HCT116 (cell line): ENCODE data around the gene LRCH4.

Experiments used
- CTCF ChIP-seq, 3 experiments: fragments of 200-600 bp in 1 of 3; sonication (generic) in 1 of 3; IDR thresholded peaks in 2 of 3; conservative IDR thresholded peaks in 1 of 3; 2 replicates each; pipeline ENCODE4 v1.5.1; 2012 to 2017; ENCODE audit warnings: low read depth in 2 of 3, low read length in 2 of 3, antibody characterized with exemption in 1 of 3, borderline replicate concordance in 1 of 3, control low read depth in 1 of 3, mild to moderate bottlenecking in 1 of 3, mixed read lengths in 1 of 3, mixed run types in 1 of 3, moderate library complexity in 1 of 3; ENCODE audit not compliant: insufficient read depth in 1 of 3
- EZH2 ChIP-seq: fragments of 200-600 bp; sonication (generic); IDR thresholded peaks from 2 replicates; pipeline ENCODE4 v1.6.1; 2017; ENCODE audit warnings: antibody characterized with exemption, mixed run types
- POLR2A ChIP-seq: IDR thresholded peaks from 2 replicates; pipeline ENCODE4 v1.7.0; 2011; ENCODE audit warnings: borderline replicate concordance; ENCODE audit not compliant: insufficient read depth, insufficient read length; ENCODE audit errors: extremely low read depth
- POLR2AphosphoS5 ChIP-seq: IDR thresholded peaks from 2 replicates; pipeline ENCODE4 v1.6.1; 2011; ENCODE audit warnings: mild to moderate bottlenecking, low read depth, low read length, moderate library complexity
- RAD21 ChIP-seq: IDR thresholded peaks from 2 replicates; pipeline ENCODE4 v1.6.1; 2012; ENCODE audit warnings: low read depth, mild to moderate bottlenecking
- ZNF274 ChIP-seq: fragments of 200-500 bp; sonication (Bioruptor generic); IDR thresholded peaks from 2 replicates; pipeline ENCODE4 v1.6.1; 2014; ENCODE audit warnings: mild to moderate bottlenecking, low read depth, low read length, inconsistent platforms
- TF ChIP-seq, protein P1 (sequence below): IDR thresholded peaks from 2 replicates; pipeline ENCODE4 v1.6.1; 2012

DNA sequence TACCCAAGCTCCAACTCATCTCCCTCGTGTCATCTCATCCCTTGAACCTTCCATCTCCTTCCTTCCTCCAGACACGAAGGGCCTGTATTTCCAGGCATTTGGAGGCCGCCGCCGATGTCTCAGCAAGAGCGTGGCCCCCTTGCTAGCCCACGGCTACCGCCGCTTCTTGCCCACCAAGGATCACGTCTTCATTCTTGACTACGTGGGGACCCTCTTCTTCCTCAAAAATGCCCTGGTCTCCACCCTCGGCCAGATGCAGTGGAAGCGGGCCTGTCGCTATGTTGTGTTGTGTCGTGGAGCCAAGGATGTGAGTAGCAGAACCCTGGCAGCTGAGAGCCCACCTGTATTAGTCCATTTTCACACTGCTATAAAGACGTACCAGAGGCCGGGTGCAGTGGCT, 5.7 kb upstream of the LRCH4 start:
- TF ChIP-seq ZNF274 (no peak), EZH2 (no peak), CTCF (IDR thresholded peaks at IDR 0.05 in 2 of 3, conservative IDR thresholded peaks at IDR 0.05 in 1 of 3; ENCODE audit: borderline replicate concordance in 1 of 3, insufficient read depth in 1 of 3, low read depth in 2 of 3, low read length in 2 of 3) (no peak), POLR2AphosphoS5 (no peak), RAD21 (no peak), POLR2A (no peak)
- TF ChIP-seq, protein P1, sequence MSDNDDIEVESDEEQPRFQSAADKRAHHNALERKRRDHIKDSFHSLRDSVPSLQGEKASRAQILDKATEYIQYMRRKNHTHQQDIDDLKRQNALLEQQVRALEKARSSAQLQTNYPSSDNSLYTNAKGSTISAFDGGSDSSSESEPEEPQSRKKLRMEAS = no peak
